GM21528 (cell line): ENCODE results near the gene SERPINA7.
"Not testable (repeated sequence)": the region's sequence is repeated elsewhere in the genome, so short reads cannot be mapped to it uniquely, and the experiment has no call there.

Experiments
- ATAC-seq: cut with Tn5 transposase; IDR thresholded peaks from one replicate; pipeline ENCODE4 v1.9.1; 2021; ENCODE audit warnings: mild to moderate bottlenecking, moderate library complexity; ENCODE audit not compliant: unreplicated experiment, low FRiP score

SERPINA7 gene

GRCh38 chrX:106038625-106039024, at the start of gene SERPINA7:
Gene SERPINA7, minus strand, starts transcription at chrX:106038727. Its CDS starts 1,669 bp downstream, at chrX:106037058.
- no peak for ATAC-seq

GRCh38 chrX:106069048-106069447, 30.5 kb upstream of the SERPINA7 start:
- no peak for ATAC-seq

- ATAC-seq = no peak
These were observed 11.5 kb upstream of the SERPINA7 start for GRCh38 chrX:106050054-106050453.

- ATAC-seq = no peak
These were observed 3.8 kb upstream of the SERPINA7 start for GRCh38 chrX:106042296-106042695.

- no peak for ATAC-seq
These were observed 2.3 kb upstream of the SERPINA7 start for GRCh38 chrX:106040861-106041260.

GRCh38 chrX:106039920-106040319, 1.4 kb upstream of the SERPINA7 start:
- ATAC-seq = no peak

GRCh38 chrX:106037835-106038473, 573 bp downstream of the SERPINA7 start:
- ATAC-seq = no peak

GRCh38 chrX:106036716-106037115, 1.8 kb downstream of the SERPINA7 start:
- no peak for ATAC-seq

GRCh38 chrX:106035064-106035463, 3.5 kb downstream of the SERPINA7 start:
- ATAC-seq = no peak

GRCh38 chrX:106023947-106024346, 14.6 kb downstream of the SERPINA7 start:
- no peak for ATAC-seq

- ATAC-seq = no peak
These were observed 16.3 kb downstream of the SERPINA7 start for GRCh38 chrX:106022238-106022637.

- ATAC-seq = no peak
These were observed 24.3 kb downstream of the SERPINA7 start for GRCh38 chrX:106014119-106014775.

GRCh38 chrX:106009145-106009544, 29.4 kb downstream of the SERPINA7 start:
- no peak for ATAC-seq

GRCh38 chrX:106007815-106008214, 30.7 kb downstream of the SERPINA7 start:
- ATAC-seq = no peak

GRCh38 chrX:106005684-106006083, 32.8 kb downstream of the SERPINA7 start:
- ATAC-seq = no peak

GRCh38 chrX:106000609-106001008, 37.9 kb downstream of the SERPINA7 start:
- ATAC-seq = not testable (repeated sequence)

- ATAC-seq = no peak
These were observed 38.3 kb downstream of the SERPINA7 start for GRCh38 chrX:106000203-106000602.

GRCh38 chrX:105999294-105999693, 39.2 kb downstream of the SERPINA7 start:
- no peak for ATAC-seq

GRCh38 chrX:105988487-105988886, 50.0 kb downstream of the SERPINA7 start:
- not testable (repeated sequence) for ATAC-seq
